HG02970 (cell line): Measurements from ENCODE around the gene BIRC2.
"Not testable (repeated sequence)": the region's sequence is repeated elsewhere in the genome, so short reads cannot be mapped to it uniquely, and the experiment has no call there.

Experiments
- ATAC-seq: cut with Tn5 transposase; IDR thresholded peaks from one replicate; pipeline ENCODE4 v1.9.1; 2021; ENCODE audit warnings: mild to moderate bottlenecking, moderate library complexity, moderate number of reproducible peaks; ENCODE audit not compliant: unreplicated experiment, low FRiP score

The BIRC2 gene

GRCh38 chr11:102346748-102347461 is at the start of gene BIRC2:
Gene BIRC2, plus strand, starts transcription at chr11:102347214. Its CDS starts 2,641 bp downstream, at chr11:102349855.
- ATAC-seq, result peak; percentile 93

- ATAC-seq, result not testable (repeated sequence)
These were observed 46.2 kb upstream of the BIRC2 start for GRCh38 chr11:102300837-102301236.

- ATAC-seq, result no peak
These were observed 44.8 kb upstream of the BIRC2 start for GRCh38 chr11:102302241-102302640.

GRCh38 chr11:102304686-102305085 is 42.3 kb upstream of the BIRC2 start:
- ATAC-seq, result no peak

- no peak for ATAC-seq
These were observed 41.5 kb upstream of the BIRC2 start for GRCh38 chr11:102305352-102306047.

GRCh38 chr11:102306048-102306597 is 40.9 kb upstream of the BIRC2 start:
- no peak for ATAC-seq

- ATAC-seq, result no peak
These were observed 39.9 kb upstream of the BIRC2 start for GRCh38 chr11:102306817-102307726.

- no peak for ATAC-seq
These were observed 39.3 kb upstream of the BIRC2 start for GRCh38 chr11:102307727-102308038.

- ATAC-seq, result no peak
These were observed 37.1 kb upstream of the BIRC2 start for GRCh38 chr11:102309621-102310541.

- no peak for ATAC-seq
These were observed 34.3 kb upstream of the BIRC2 start for GRCh38 chr11:102312667-102313066.

- no peak for ATAC-seq
These were observed 33.6 kb upstream of the BIRC2 start for GRCh38 chr11:102313238-102313940.

GRCh38 chr11:102314784-102315183 is 32.2 kb upstream of the BIRC2 start:
- no peak for ATAC-seq

GRCh38 chr11:102316346-102316904 is 30.6 kb upstream of the BIRC2 start:
- no peak for ATAC-seq

GRCh38 chr11:102317099-102317767 is 29.8 kb upstream of the BIRC2 start, which contains the start of gene BIRC3:
Gene BIRC3, plus strand, starts transcription at chr11:102317484. Its CDS starts 7,026 bp downstream, at chr11:102324510.
- peak; percentile 93 for ATAC-seq

- ATAC-seq, result no peak
These were observed 29.3 kb upstream of the BIRC2 start for GRCh38 chr11:102317768-102318103.

- no peak for ATAC-seq
These were observed 28.5 kb upstream of the BIRC2 start for GRCh38 chr11:102318469-102318868.

- no peak for ATAC-seq
These were observed 27.5 kb upstream of the BIRC2 start for GRCh38 chr11:102319544-102319943.

GRCh38 chr11:102320188-102320587 is 26.8 kb upstream of the BIRC2 start:
- ATAC-seq, result no peak
